ENCODE results near the gene FAM200C. TPM values are rescaled to one million over a fixed set of nuclear protein-coding genes. Genes with fewer than 3 reads are reported as not detected.

The FAM200C gene
- total RNA-seq, 1 donor from 2014 or later = 37.6 TPM

GRCh38 chr5:160367261-160367660 is 32.6 kb downstream of the FAM200C start:
- DNase-seq = no peak

DNA sequence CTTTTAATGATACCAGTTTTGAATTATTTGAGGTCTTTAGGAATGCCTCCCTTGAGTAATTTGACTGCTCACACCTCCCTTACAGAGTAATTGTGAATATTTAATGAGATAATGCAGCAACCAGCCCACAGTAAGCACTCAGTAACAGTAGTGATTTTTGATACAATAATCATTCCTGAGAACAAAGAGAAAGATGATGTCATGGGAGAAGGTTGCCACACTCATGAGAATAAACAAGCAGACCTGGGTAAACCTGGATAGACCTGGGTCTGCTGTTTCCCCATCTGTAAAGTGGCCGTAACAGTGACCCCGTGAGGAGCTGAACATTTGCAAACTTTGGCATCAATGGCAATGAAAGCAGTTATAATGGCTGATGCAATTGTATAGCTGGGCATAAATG is 33.6 kb downstream of the FAM200C start:
- no peak for DNase-seq

DNA sequence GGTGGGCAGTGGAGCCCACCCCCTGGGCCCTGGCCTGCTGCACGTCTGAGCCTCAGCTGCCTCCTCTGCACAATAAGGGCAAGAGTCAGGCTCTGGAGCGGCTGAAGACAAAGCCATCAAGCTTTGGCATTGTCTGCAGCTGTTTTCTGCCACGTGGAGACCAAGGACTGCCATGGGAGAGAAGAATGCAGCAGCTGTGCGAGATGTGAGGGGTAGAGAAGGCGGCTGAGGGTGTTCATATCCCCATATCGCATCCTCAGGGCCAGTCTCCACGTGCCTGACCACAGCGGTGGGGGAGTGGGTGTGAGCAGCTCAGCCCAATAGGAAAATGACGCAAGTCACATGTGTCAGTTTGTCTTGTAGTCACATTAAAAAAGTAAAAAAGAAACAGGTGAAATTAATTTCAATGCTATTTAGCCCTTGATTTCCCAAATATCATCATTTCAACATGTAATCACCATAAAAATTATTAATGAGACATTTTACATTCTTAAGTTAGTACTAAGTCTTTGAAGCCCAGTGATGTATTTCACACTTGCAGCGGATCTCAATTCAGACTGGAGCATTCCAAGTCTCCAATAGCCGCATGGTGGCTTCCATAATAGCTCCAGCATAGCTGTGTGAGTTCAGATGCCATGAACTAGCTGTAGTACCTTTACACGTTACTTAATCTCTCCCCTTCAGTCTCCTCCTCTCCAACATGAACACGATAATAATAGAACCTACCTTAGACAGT is 36.0 kb downstream of the FAM200C start:
- no peak for DNase-seq

- no peak for DNase-seq
Measured at GRCh38 chr5:160363211-160363610, 36.6 kb downstream of the FAM200C start.

DNA sequence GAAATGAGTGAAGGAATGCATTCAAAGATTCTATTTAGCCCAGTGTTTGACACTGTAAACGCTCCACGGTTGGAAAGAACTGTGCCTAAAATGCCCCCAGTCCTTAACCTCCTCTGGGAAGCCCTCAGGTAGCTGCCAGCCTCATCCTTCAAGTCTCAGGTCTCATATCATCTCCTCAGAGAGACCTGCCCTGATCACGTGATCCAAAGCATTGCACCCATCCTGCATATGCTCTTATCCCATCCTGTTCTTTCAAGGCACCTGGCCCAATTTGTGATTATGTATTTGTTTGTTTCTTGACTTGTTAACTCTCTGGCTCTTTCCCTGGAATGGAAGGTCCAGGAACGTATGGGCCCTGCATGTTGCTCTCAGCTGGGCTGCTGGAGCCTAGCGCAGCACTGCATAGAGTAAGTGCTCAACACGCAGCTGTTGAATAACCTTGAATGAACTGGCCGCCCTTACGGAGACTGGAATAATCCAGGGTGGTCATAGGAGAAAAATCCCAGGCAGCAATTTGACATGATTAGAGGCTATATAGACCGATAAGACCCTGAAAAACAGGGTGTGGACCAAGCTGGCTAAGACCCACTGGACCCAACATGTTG is 38.1 kb downstream of the FAM200C start:
- no peak for DNase-seq

DNA sequence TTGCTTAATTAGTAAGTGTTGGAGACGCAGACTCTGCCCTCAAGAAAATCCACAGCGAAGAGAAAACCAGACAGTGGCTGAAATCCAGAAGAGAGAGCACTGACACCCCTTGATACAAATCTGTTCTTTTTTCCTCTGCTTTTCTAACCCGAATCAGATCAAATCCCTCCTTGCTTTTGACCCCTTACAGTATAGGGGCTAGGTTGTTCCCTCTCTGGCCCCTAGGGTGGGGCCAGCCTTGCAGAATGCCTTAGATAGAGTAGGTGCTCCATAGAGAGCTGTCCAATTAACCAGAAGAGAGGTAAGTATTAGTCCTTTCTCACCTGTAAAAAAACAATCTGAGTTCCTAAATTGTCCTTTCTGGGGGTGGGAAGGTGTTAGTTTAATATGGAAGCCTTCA is 39.5 kb downstream of the FAM200C start:
- DNase-seq = no peak

GRCh38 chr5:160359816-160360215 is 40.0 kb downstream of the FAM200C start:
- no peak for DNase-seq

DNA sequence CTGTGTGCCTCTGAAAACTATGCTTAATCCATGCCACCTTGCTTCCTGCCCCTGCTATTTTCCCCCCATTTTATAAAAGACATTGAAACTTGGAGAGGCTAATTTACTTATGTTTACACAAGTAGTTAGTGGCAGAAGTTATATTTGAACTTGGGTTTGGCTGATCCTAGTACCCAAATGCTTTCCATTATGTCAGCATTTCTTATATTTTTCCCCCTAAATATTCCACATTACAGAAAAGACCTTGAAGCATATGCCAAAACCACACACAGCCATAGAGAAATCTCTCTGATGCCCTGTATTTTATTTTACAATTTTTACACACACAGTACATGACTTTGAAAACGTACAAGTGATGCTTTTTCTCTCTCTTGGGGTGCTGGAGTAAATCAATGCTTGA is 40.6 kb downstream of the FAM200C start:
- DNase-seq = no peak

- DNase-seq = no peak
Measured at GRCh38 chr5:160357861-160358411, 41.9 kb downstream of the FAM200C start.

DNA sequence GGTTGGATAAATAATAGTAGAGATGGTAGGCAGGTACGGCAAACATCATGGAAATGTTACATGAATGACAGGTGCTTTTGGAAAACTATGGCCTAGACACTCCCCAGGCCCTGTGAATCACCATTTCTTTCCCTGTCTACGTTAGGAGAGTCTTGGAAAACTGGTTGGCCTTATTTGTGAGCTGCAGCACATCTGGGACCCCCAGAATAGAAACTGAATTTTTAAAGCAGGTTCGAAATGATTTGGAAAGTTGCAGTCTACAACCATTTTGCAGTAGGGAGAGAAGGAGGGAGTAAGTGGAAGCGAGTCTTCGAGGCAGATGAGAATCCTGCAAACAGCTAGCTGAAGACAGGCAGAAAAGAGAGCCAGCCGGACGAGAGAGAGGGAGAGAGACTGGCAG is 42.5 kb downstream of the FAM200C start:
- DNase-seq = no peak

DNA sequence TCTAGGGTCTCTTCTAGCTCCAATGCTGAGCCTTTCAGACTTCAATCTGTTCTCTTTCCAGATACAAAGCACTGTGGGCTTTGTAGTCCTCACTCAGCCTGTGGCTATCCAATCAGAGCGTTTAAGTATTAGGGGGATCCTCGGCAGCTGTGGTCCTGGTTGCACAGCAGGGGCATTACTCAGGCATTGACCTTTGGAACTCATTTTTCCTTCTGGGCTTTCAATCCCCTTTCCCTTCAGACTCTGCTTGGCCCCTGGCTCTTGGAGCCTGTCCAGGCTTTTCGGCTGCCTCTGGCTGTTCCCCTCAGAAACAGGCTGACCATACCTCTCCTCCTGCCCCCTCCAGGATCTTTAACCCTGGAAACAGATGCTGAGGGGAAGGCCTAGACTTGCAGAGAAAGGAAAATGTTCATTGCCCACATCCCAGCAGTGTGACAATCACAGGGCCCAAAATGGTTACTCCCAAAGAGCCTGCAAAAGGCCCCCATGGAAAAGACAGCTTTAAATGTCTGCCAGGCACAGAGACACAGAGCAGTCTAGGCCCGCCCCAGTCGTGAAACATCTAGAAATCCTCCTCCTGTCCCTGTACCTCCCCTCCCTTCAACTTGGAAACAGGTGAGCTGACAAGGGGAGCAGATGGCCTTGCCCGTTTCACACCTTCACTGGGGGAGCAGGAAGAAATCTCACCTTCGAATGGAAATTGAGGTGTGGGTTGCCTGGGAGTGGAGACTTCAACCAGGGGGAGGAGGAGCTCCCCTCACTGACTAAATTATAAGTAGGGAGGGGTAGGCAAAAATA is 43.1 kb downstream of the FAM200C start:
- no peak for DNase-seq

GRCh38 chr5:160354666-160355065 is 45.2 kb downstream of the FAM200C start:
- DNase-seq = no peak

- DNase-seq = peak; percentile 24
Measured at GRCh38 chr5:160353379-160353778, 46.5 kb downstream of the FAM200C start.

DNA sequence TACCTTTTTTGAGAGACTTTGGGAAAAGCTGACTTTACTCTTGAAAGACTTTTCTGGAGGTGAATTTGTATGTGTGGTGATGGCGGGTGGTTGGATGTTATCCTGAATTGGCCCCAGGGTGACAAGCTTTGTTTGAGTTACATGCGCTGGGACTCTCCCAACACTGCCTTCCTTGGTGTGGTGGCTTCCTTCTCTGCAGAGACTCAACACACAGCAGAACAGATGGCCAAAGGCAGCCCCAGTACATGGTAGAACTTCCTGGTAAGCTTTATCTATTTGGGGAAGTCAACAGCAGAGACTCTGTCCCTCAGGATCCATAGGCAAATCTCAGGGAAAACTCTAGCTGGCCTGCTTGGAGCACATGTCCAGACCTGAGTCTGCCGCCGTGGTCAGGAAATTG is 47.5 kb downstream of the FAM200C start:
- DNase-seq = no peak

GRCh38 chr5:160349935-160350303 is 49.9 kb downstream of the FAM200C start:
- DNase-seq = no peak

DNA sequence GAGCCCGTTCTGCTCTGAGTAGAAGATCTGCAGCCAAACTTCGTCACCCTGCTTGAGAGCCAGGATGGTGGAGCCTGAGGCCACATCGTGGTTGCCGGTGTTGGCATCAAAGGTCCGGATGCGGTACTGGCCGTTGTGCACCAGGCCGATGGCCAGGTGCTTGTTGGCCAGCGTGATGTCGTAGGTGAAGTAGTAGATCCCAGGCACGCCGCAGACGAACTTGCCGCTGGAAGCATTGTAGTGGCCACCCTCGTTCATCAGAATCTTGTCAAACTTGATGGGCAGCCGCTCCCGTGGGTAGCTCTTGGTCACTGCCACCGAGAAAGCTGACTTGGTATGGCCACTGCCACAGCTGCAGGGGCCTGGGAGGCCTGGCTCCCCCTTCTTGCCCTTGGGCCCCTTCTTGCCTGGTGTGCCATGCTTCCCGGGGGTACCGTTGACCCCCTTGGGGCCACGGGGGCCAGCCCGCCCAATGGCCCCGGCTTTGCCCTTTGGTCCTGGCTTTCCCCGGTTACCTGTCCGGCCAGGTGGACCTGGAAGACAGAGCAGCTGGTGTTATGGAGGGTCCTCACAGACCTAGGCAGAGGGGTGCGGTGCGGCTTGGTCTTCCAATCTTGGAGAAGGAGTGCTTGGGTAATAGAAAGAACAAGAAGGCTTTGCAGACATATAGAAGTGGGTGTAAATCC is 50.5 kb downstream of the FAM200C start:
- no peak for DNase-seq

- no peak for DNase-seq
Measured at GRCh38 chr5:160348080-160348479, 51.8 kb downstream of the FAM200C start.

DNA sequence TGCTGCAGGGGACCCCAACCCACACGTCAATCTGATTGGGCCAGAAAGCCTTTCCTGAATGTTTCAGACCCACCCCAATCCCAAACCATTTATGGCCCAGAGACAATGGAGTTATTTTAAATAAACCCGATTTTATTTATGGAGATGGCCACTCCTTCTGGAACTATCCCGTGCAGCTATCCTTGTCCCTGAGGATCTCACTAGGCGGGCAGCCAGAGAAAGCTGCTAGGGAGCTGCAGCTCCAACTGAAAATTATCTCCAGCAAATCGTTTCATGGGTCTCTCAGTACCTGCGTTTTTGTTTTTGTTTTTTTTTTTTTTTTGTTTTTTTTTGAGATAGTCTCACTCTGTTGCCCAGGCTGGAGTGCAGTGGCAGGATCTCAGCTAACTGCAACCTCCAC is 52.4 kb downstream of the FAM200C start:
- no peak for DNase-seq
